Raji (cell line): ENCODE results near the gene TAB3.

Experiments used
- POLR2A ChIP-seq: IDR thresholded peaks from 2 replicates; pipeline ENCODE4 v1.6.1; 2011; ENCODE audit warnings: low read depth, low read length, control low read depth; ENCODE audit not compliant: insufficient read depth

TAB3 gene

DNA sequence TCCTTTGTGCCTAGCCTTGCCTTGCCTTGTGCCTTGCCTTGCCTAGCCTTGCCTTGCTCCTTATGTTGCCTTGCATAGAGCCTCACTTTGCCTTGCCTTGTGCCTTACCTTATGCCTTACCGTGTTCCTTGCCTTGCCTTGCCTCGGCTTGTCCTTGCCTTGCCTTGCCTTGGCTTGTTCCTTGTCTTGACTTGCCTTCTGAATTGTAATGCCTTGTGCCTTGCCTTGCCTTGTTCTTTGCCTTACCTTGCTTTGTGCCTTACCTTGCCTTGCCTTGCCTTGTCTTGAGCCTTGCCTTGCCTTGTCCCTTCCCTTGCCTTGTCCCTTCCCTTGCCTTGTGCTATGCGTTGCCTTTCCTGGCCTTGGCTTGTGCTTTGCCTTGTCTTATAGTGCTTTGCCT lies 90.2 kb downstream of the TAB3 start:
- no peak for TF ChIP-seq POLR2A

DNA sequence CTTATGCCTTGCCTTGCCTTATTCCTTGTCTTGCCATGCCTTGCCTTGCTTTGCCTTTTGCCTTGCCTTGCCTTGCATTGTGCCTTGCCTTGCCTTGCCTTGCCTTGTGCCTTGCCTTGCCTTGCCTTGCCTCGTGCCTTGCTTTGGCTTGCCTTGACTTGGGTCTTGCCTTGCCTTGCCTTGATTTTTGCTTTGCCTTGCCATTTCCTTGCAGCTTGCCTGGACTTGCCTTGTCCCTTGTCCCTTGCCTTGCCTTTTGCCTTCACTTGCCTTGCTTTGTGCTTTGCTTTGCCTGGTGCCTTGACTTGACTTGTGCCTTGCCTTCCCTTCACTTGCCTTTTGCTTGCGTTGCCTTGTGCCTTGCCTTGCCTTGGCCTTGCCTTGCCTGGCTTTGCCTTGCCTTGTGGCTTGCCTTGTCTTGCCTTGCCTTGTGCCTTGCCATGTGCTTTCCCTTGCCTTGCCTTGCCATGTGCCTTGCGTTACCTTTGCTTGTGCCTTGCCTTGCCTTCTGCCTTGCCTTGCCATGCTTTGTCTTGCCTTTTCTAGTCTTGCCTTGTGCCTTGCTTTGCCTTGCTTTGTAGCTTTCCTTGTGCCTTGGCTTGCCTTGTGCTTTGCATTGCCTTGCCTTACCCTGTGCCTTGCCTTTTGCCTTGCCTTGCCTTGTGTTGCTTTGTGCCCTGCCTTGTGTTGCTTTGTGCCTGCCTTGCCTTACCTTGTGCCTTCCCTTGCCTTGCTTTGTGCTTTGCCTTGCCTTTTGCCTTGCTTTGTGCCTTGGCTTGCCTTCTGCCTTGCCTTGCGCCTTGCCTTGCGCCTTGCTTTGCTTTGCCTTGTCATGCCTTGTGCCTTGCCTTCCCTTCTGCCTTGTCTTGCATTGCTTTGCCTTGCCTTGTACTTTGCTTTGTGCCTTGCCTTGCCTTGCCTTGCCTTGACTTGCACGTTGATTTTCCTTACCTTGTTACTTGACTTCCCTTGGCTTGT lies 92.8 kb downstream of the TAB3 start:
- TF ChIP-seq POLR2A: no peak

DNA sequence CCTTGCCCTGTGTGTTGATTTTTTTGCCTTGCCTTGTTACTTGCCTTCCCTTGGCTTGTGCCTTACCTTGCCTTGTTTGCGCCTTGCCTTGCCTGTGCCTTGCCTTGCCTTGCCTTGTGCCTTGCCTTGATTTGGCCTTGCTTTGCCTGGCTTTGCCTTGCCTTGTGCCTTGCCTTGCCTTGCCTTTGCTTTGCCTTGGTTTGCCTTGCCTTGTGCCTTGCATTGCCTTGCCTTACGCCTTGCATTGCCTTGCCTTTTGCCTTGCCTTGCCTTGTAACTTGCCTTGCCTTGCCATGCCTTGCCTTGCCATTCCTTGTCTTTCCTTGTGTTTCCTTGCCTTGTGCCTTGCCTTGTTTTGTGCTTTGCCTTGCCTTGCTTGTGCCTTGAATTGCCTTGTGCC lies 94.6 kb downstream of the TAB3 start:
- TF ChIP-seq POLR2A: no peak

DNA sequence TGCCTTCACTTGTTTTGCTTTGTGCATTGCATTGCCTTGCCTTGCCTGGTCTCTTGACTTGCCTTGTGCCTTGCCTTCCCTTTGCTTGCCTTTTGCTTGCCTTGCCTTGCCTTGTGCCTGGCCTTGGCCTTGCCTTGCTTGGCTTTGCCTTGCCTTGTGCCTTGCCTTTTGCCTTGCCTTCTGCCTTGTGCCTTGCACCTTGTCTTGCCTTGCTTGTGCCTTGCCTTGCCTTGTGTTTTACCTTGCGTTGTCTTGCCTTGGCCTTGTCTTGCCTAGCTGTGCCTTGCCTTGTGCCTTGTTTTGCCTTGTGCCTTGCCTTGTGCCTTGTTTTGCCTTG lies 95.3 kb downstream of the TAB3 start:
- TF ChIP-seq POLR2A: no peak

DNA sequence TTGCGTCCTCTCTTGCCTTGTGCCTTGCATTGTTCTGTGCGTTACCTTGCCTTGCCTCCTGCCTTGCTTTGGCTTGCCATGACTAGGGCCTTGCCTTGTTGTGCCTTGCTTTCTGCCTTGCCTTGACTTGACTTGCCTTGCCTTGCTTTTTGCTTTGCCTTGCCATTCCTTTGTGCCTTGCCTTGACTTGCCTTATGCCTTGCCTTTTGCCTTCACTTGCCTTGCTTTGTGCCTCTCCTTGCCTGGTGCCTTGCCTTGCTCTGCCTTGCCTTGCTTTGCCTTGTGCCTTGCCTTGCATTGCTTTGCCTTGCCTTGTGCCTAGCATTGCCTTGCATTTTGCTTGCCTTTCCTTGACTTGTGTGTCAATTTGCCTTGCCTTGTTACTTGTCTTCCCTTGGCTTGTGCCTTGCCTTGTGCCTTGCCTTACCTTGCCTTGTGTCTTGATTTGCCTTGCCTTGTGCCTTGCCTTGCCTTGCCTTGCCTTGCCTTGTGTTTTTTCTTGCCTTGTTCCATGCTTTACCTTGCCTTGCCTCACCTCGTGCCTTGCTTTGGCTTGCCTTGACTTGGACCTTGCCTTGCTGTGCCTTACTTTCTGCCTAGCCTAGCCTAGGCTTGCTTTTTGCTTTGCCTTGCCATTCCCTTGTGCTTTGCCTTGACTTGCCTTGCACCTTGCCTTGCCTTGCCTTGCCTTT lies 95.8 kb downstream of the TAB3 start:
- TF ChIP-seq POLR2A: no peak

DNA sequence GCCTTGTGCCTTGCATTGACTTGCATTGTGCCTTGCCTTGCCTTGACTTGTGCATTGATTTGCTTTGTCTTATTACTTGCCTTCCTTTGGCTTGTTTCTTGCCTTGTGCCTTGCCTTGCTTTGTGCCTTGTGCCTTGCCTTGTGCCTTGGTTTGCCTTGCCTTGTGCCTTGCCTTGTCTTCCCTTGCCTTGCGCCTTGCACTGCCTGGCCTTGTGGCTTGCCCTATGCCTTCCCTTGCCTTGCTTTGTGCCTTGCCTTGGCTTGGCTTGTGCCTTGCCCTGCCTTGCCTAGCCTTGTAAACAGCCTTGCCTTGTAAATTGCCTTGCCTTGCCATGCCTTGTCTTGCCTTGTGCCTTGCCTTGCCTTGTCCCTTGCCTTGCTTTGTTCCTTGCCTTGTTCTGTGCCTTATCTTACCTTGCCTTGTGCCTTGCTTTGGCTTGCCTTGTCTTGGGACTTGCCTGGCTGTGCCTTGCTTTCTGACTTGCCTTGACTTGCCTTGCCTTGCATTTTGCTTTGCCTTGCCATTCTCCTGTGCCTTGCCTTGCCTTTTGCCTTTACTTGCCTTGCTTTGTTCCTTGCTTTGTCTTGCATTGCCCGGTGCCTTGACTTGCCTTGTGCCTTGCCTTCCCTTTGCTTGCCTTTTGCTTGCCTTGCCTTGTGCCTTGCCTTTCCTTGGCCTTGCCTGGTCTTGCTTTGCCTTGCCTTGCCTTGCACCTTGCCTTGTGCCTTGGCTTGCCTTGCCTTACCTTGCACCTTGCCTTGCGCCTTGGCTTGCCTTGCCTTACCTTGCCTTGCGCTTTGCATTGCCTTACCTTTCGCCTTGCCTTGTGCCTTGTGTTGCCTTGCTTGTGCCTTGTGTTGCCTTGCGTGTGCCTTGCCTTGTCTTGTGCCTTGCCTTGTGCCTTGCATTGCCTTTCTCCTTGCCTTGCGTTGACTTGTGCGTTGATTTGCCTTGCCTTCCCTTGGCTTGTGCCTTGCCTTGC lies 97.5 kb downstream of the TAB3 start:
- no peak for TF ChIP-seq POLR2A

DNA sequence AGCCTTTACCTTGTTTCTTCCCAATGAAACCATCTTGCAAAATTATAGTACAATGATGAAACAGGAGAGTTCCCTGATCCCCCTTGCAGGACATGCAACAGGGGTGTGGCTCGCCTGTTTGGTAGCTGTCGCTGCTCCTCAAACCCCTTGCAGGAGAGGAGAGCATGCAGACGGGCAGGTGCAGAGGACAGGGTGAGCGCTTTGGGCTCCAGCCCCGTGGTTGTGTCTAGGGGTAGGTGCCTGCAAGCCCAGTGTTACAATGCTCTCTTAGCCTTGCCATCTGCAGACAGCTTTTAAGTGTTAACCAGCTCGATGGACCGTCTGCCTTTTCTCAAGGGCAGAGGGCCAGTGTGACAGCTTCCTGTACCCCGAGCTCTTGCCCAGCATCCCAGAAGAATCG lies 102.0 kb downstream of the TAB3 start:
- no peak for TF ChIP-seq POLR2A

DNA sequence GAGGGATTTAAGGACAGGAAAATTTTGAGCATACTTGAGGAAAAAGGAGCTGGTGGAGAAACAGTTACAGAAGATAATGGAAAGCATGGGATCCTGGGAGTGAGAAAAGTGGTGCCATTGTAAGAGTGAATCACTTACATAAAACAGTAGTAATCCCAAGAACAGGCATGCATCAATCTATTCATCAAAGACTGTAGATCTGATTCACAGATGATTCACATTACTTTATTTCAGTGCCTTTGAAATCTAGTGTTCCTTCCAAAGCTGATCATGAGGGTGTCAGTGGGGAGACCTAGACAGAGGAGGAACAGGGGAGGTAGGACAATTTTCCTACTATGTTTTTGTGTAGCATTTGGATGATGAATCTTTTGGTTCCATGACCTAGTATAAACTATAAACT lies 102.7 kb downstream of the TAB3 start:
- no peak for TF ChIP-seq POLR2A

DNA sequence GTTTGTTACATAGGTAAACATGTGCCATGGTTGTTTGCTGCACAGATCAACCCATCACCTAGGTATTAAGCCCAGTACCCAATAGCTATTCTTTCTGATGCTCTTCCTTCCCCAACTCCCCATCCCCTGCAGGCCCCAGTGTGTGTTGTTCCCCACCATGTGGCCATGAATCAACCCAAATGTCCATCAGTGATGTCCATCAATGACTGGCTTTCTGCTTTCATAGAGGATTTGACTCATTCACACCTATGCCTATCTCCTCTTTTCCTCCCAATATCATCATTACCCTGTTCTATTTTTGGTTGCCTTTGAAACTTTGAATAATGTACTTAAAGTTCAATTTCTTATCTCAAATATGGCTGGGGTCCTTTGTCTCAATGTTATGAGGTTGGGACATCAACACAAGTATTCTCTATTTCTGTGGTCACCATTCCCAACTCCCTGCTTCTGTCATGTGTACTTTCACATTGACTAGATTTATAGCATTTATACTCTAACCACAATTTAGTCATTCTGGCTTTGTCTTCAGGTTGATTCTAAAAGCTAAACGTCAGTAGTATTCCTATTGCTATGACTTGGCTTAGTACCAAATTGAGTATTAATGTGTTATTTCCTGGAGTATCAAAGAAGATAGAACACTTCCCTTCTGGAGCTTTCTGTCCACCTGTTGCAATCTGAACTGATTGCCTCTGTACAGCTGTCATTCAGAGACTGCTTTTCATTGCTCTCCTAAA lies 107.2 kb downstream of the TAB3 start:
- no peak for TF ChIP-seq POLR2A

DNA sequence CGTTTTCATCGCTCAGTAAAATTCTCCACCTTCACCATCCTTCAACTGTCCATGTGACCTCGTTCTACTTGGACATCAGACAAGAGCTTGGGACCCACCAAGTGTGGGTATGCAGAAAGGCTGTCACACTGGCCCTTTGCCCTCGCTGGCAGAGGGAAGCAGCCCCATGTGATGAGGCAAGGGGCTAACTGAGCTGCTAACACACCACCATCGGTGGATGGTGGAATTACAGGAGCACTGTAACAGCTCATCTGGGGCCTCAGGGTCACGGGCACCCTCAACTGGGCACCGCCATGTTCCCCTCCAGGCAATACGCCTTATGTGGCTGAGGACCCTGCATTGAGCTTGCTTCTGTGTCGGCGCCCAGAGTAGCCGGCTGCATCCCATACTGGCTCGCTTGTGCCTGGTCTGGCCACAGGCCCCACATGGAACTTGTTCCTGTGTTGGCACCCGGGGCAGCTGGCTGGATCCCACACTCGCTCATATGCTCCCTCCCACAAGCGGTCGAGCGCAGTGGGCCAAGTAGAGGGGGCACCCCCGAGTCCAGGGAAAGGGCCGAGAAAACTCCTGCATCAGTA lies 109.5 kb downstream of the TAB3 start:
- TF ChIP-seq POLR2A: no peak

DNA sequence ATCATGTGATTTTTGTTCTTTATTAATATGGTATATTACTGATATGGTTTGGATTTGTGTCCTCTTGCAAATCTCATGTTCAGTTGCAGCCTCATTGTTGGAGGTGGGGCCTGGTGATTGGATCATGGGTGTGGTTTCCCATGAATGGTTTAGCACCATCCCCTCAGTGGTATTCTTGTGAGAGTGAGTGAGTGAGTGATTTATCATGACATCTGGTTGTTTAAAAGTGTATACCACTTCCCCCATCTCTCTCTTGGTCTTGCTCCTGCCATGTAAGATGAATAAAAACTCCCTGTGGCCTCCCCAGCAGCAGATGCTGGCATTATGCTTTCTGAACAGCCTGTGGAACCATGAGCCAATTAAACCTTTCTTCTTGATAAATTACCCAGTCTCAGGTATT lies 111.5 kb downstream of the TAB3 start:
- TF ChIP-seq POLR2A: no peak
